Lung microvascular endothelial cell (primary cell): ENCODE results near the gene CDH1. TPM values are rescaled to one million over a fixed set of nuclear protein-coding genes. Genes with fewer than 3 reads are reported as not detected.

Source experiments
- DNase-seq, 2 donors: peaks; one replicate each; pipeline versions ENCODE4 v3.0.0 to v3.0.0-alpha.2; 2010; ENCODE audit warnings: low read depth in 2 of 2
- total RNA-seq: library from RNA; depleted of rRNA; stranded (reverse); fragments of >200 nt; gene quantifications from 2 replicates; pipeline ENCODE4 v1.2.1, GENCODE V29; 2014

CDH1 gene
- total RNA-seq, 1 donor from 2014 or later = not detected

GRCh38 chr16:68732042-68732680 is 4.9 kb upstream of the CDH1 start:
- DNase-seq = no peak

- no peak for DNase-seq
Measured at GRCh38 chr16:68732741-68733399, 4.2 kb upstream of the CDH1 start.

- no peak for DNase-seq
Measured at GRCh38 chr16:68733570-68733969, 3.5 kb upstream of the CDH1 start.

GRCh38 chr16:68734782-68735181 is 2.3 kb upstream of the CDH1 start:
- no peak for DNase-seq

GRCh38 chr16:68736561-68736960 is 531 bp upstream of the CDH1 start:
- no peak for DNase-seq

GRCh38 chr16:68737730-68738629 is 888 bp downstream of the CDH1 start:
- DNase-seq = no peak

GRCh38 chr16:68739964-68740627 is 3.0 kb downstream of the CDH1 start:
- no peak for DNase-seq

GRCh38 chr16:68740628-68741346 is 3.7 kb downstream of the CDH1 start:
- no peak for DNase-seq

- DNase-seq = no peak
Measured at GRCh38 chr16:68743664-68744063, 6.6 kb downstream of the CDH1 start.

GRCh38 chr16:68744744-68745280 is 7.7 kb downstream of the CDH1 start:
- no peak for DNase-seq

GRCh38 chr16:68746951-68747350 is 9.9 kb downstream of the CDH1 start:
- no peak for DNase-seq

- DNase-seq = no peak
Measured at GRCh38 chr16:68749432-68749831, 12.3 kb downstream of the CDH1 start.

GRCh38 chr16:68750193-68750695 is 13.2 kb downstream of the CDH1 start:
- DNase-seq = no peak

- no peak for DNase-seq
Measured at GRCh38 chr16:68751160-68751559, 14.1 kb downstream of the CDH1 start.

GRCh38 chr16:68752602-68753001 is 15.5 kb downstream of the CDH1 start:
- no peak for DNase-seq

- DNase-seq = no peak
Measured at GRCh38 chr16:68754084-68754792, 17.1 kb downstream of the CDH1 start.

- DNase-seq = no peak
Measured at GRCh38 chr16:68756239-68756915, 19.3 kb downstream of the CDH1 start.

- no peak for DNase-seq
Measured at GRCh38 chr16:68757625-68757935, 20.5 kb downstream of the CDH1 start.

GRCh38 chr16:68759062-68759461 is 22.0 kb downstream of the CDH1 start:
- DNase-seq = no peak
